Measurements from ENCODE around the gene CYTH1. TPM values are rescaled to one million over a fixed set of nuclear protein-coding genes. Genes with fewer than 3 reads are reported as not detected.

CYTH1 gene
- polyA plus RNA-seq, 1 donor from 2014 or later: 120 TPM

- Histone ChIP-seq H3K36me3 (ENCODE audit: insufficient read depth, low read length) (no peaks in the 10 kb centered on the region), H3K9me3 (ENCODE audit: low read length) (no peaks in the 10 kb centered on the region), H3K4me2 (ENCODE audit: low read length) (no peak overlapping the region), H3K79me2 (replicated peaks; ENCODE audit: insufficient read depth, low read length) (peaks cover 2% of the 10 kb centered on the region), H3K4me3 (ENCODE audit: low read length) (no peak overlapping the region), H3K27ac (ENCODE audit: low read length) (no peak overlapping the region), H2AFZ (ENCODE audit: low read depth, low read length) (no peak overlapping the region), H3K27me3 (ENCODE audit: insufficient read depth, low read depth, low read length) (no peaks in the 10 kb centered on the region), H3K9me2 (ENCODE audit: insufficient read depth, low read length) (no peaks in the 10 kb centered on the region), H3F3A (ENCODE audit: insufficient read depth, low read length, poor library complexity, severe bottlenecking) (no peaks in the 10 kb centered on the region), H4K20me1 (ENCODE audit: insufficient read depth) (no peaks in the 10 kb centered on the region), H3K9ac (ENCODE audit: low read length) (no peak overlapping the region)
- TF ChIP-seq CTCF (IDR thresholded peaks at IDR 0.05; ENCODE audit: poor library complexity, severe bottlenecking) (no peak), REST (IDR thresholded peaks at IDR 0.05; ENCODE audit: borderline replicate concordance) (no peak), MXI1 (conservative IDR thresholded peaks at IDR 0.05; ENCODE audit: poor library complexity, severe bottlenecking) (no peak)
Observed at GRCh38 chr17:78706271-78706915, 75.7 kb downstream of the CYTH1 start.

- Histone ChIP-seq H3K9me3 (ENCODE audit: low read length) (no peaks in the 10 kb centered on the region), H3K4me2 (ENCODE audit: low read length) (no peak overlapping the region), H3K4me3 (ENCODE audit: low read length) (no peak overlapping the region), H3K9me2 (ENCODE audit: insufficient read depth, low read length) (no peaks in the 10 kb centered on the region), H3K27ac (ENCODE audit: low read length) (no peak overlapping the region), H4K20me1 (ENCODE audit: insufficient read depth) (no peaks in the 10 kb centered on the region), H3K79me2 (replicated peaks; ENCODE audit: insufficient read depth, low read length) (no peaks in the 10 kb centered on the region), H3F3A (ENCODE audit: insufficient read depth, low read length, poor library complexity, severe bottlenecking) (no peaks in the 10 kb centered on the region), H3K27me3 (ENCODE audit: insufficient read depth, low read depth, low read length) (no peaks in the 10 kb centered on the region), H3K36me3 (ENCODE audit: insufficient read depth, low read length) (no peaks in the 10 kb centered on the region), H3K9ac (ENCODE audit: low read length) (no peak overlapping the region), H2AFZ (ENCODE audit: low read depth, low read length) (no peak overlapping the region)
- no peak for TF ChIP-seq TAF1 (IDR thresholded peaks at IDR 0.05; ENCODE audit: low read depth)
- no peak for TF ChIP-seq RAD21 (conservative IDR thresholded peaks at IDR 0.05)
- no peak for TF ChIP-seq EP300 (conservative IDR thresholded peaks at IDR 0.05; ENCODE audit: poor library complexity, severe bottlenecking)
- TF ChIP-seq MXI1 (conservative IDR thresholded peaks at IDR 0.05; ENCODE audit: poor library complexity, severe bottlenecking): no peak
- TF ChIP-seq SMC3 (conservative IDR thresholded peaks at IDR 0.05; ENCODE audit: poor library complexity): no peak
- no peak for TF ChIP-seq CTCF (IDR thresholded peaks at IDR 0.05; ENCODE audit: poor library complexity, severe bottlenecking)
- no peak for TF ChIP-seq EZH2 (IDR thresholded peaks at IDR 0.05; ENCODE audit: borderline replicate concordance, insufficient read depth, low read length, poor library complexity, severe bottlenecking)
- no peak for TF ChIP-seq REST (IDR thresholded peaks at IDR 0.05; ENCODE audit: borderline replicate concordance)
- TF ChIP-seq POLR2AphosphoS5 (IDR thresholded peaks at IDR 0.05): no peak
Observed at GRCh38 chr17:78705071-78705470, 77.0 kb downstream of the CYTH1 start.

Measured in neural cell (in vitro differentiated cells).